Left lung (tissue), 10 donors: ENCODE results near the gene DMGDH. TPM values are rescaled to one million over a fixed set of nuclear protein-coding genes. Genes with fewer than 3 reads are reported as not detected.

Experiments used
- ATAC-seq: fragments of 200-7000 bp; cut with Tn5 transposase; one replicate; pipeline ENCODE4 v1.9.1; 2020; ENCODE audit warnings: moderate library complexity
- DNase-seq, 4 donors: peaks; one replicate each; pipeline ENCODE4 v3.0.0-alpha.2; 2013 to 2020
- H3K27ac ChIP-seq, 2 donors: fragments of 200-600 bp; sonication (generic) in 1 of 2; one replicate each; pipeline versions ENCODE4 v1.5.0 to v1.8.0; 2020 to 2021
- H3K27me3 ChIP-seq, 2 donors: fragments of 200-600 bp; sonication (generic) in 1 of 2; one replicate each; pipeline versions ENCODE4 v1.5.0 to v1.8.0; 2020 to 2021
- H3K36me3 ChIP-seq, 2 donors: fragments of 200-600 bp; sonication (generic) in 1 of 2; one replicate each; pipeline versions ENCODE4 v1.5.0 to v1.8.0; 2020 to 2021
- H3K4me1 ChIP-seq, 2 donors: fragments of 200-600 bp; one replicate each; pipeline ENCODE4 v1.8.0; 2021
- H3K4me3 ChIP-seq, 2 donors: fragments of 200-600 bp; sonication (generic) in 1 of 2; one replicate each; pipeline versions ENCODE4 v1.5.0 to v1.8.0; 2020 to 2021; ENCODE audit warnings: mild to moderate bottlenecking in 1 of 2
- H3K9me3 ChIP-seq, 2 donors: fragments of 200-600 bp; sonication (generic) in 1 of 2; one replicate each; pipeline versions ENCODE4 v1.5.0 to v1.8.0; 2020 to 2021
- CTCF ChIP-seq, 2 donors: fragments of 200-600 bp; sonication (generic) in 1 of 2; IDR thresholded peaks; one replicate each; pipeline versions ENCODE4 v1.5.0 to v1.8.0; 2021; ENCODE audit warnings: antibody characterized with exemption in 2 of 2
- intact Hi-C, 2 donors: fragments of 100-400 bp; cut with DNase I; formaldehyde crosslinking; loops; one replicate each; pipeline versions ENCODE4 v1.11.2 to v1.14.2; 2022
- polyA plus RNA-seq, 6 donors: library from polyadenylated mRNA; unstranded; fragments of 120-200 nt; gene quantifications; one replicate each; pipeline ENCODE4 v1.2.1, GENCODE V29; 2013; ENCODE audit not compliant: insufficient read length in 6 of 6
- total RNA-seq, 2 donors: library from RNA; stranded (reverse); fragmentation: NEBNext Ultra II Directional; extraction: Animal tissue kit (Norgen Biotek cat#: 25700); gene quantifications; one replicate each; pipeline ENCODE4 v1.2.1, GENCODE V29; 2021
- donor health status: DM: no; HTN: yes; CAD: no.
- donor health status: DM: no; HTN: no; CAD: no.

Gene DMGDH
- total and polyA plus RNA-seq, 8 donors: 0.90 to 3.1 (median 1.5) TPM

- H3K27me3 ChIP-seq: no peaks in the 10 kb centered on the region
- H3K9me3 ChIP-seq: no peaks in the 10 kb centered on the region
- peaks cover 5 to 13% of the 10 kb centered on the region in 2 donors for H3K4me1 ChIP-seq
- no peak overlapping the region for H3K27ac ChIP-seq
- no peak overlapping the region for H3K4me3 ChIP-seq
- intact Hi-C loops: no loop called here
- DNase-seq (peak in 1 of 4 donors; percentile 77), ATAC-seq (no peak)
- no peak for TF ChIP-seq CTCF (IDR thresholded peaks at IDR 0.05)
- H3K36me3 ChIP-seq: no peaks in the 10 kb centered on the region
These were observed 80.4 kb downstream of the DMGDH start for GRCh38 chr5:78989080-78989479.

- H3K36me3 ChIP-seq: no peaks in the 10 kb centered on the region
- no peak for TF ChIP-seq CTCF (IDR thresholded peaks at IDR 0.05)
- peaks cover 5 to 32% of the 10 kb centered on the region in 2 donors for H3K4me1 ChIP-seq
- intact Hi-C loops: no loop called here
- peak overlapping the region; percentile 98 to 99 for H3K27ac ChIP-seq
- ATAC-seq (peak; percentile 42), DNase-seq (peak in 2 of 4 donors; percentile 35 to 49)
- no peaks in the 10 kb centered on the region for H3K27me3 ChIP-seq
- no peaks in the 10 kb centered on the region for H3K9me3 ChIP-seq
- H3K4me3 ChIP-seq: peak overlapping the region; percentile 73 to 85
These were observed 83.7 kb downstream of the DMGDH start for GRCh38 chr5:78985725-78986223.

GRCh38 chr5:78985116-78985724, 84.3 kb downstream of the DMGDH start, which contains the start of gene ARSB:
ARSB (minus strand) TSS chr5:78985310; CDS start chr5:78985248, 62 bp downstream.
- peak in 3 of 4 donors; percentile 47 to 94 (median 67) for DNase-seq
- intact Hi-C loops: no loop called here
- H3K4me3 ChIP-seq: peak within 1 kb of the TSS; percentile 73 to 85
- no peaks in the 10 kb centered on the region for H3K36me3 ChIP-seq
- H3K27ac ChIP-seq: peak within 1 kb of the TSS; percentile 98 to 99
- no peaks in the 10 kb centered on the region for H3K9me3 ChIP-seq
- ATAC-seq: peak; percentile 52
- peaks cover 5 to 35% of the 10 kb centered on the region in 2 donors for H3K4me1 ChIP-seq
- TF ChIP-seq CTCF (IDR thresholded peaks at IDR 0.05): no peak
- no peaks in the 10 kb centered on the region for H3K27me3 ChIP-seq

GRCh38 chr5:78984439-78985115, 84.9 kb downstream of the DMGDH start:
- ATAC-seq: peak; percentile 86
- TF ChIP-seq CTCF (IDR thresholded peaks at IDR 0.05): peak in 1 of 2 donors; percentile 18

More at GRCh38 chr5:78984439-78985115, 84.9 kb downstream of the DMGDH start:
- Histone ChIP-seq H3K4me3 (peak overlapping the region; percentile 73 to 85), H3K27ac (peak overlapping the region; percentile 98 to 99), H3K36me3 (no peaks in the 10 kb centered on the region), H3K27me3 (no peaks in the 10 kb centered on the region), H3K9me3 (no peaks in the 10 kb centered on the region), H3K4me1 (peaks cover 5 to 40% of the 10 kb centered on the region in 2 donors)
- intact Hi-C loops: no loop called here
- DNase-seq: peak; percentile 81 to 96 (median 90)
